Effector CD4-positive, alpha-beta T cell (primary cell): Measurements from ENCODE around the gene WSCD1.

Experiments
- DNase-seq: peaks from one replicate; pipeline ENCODE4 v3.0.0-alpha.2; 2020

WSCD1 gene

DNA sequence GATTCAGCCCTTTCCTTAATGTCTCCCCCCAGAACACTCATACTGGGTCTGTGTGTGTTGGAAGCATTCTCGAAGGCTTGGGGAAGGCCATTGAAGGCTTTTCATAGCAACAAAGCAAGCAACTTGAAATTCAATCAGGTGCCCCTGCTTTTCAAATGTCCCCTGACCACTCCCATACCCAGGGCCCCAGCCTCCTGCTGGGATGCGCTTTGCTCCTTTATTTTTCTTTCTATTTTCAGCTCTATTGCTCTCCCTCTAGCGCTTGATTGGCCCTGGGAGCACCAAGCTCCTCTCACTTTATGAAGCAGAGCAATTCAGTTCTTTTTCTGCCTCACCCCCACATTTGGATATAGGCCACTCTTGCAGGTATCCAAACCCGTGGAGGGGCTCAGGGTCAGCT, 92.0 kb downstream of the WSCD1 start:
- no peak for DNase-seq

- no peak for DNase-seq
Observed at GRCh38 chr17:6162892-6163291, 92.7 kb downstream of the WSCD1 start.

DNA sequence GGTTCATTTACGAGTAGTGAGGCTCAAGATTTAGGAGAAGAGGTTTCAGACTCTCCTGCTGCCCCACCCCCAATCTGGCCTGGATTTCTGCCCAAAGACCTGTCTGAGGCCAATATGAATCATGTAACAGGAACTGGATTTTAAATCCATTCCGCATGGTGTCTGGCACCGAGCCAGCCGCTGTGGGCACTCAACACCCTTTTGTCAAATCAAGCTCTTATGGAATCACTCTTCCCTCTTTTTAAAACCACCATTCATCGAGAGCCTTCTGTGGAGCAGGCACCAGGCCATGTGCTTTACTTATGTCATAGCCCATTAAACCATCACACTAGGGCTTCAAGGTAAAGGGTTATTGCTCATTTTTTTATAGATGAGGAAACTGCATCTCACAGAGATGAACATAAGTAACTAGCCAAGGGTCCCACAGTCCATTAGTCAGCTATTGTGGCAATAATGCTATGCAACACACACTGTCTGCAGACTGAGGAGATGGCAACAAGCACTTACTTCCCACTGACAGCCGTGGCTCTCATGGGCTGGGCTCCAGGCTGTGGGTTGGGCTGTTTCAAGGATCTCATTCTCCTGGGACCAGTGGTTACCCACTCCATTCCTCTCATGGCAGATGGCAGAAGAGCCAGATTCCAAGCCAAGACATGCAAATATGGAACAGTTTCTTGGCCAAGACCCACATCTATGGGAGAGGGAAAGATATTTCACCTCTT, 93.6 kb downstream of the WSCD1 start:
- DNase-seq: no peak

DNA sequence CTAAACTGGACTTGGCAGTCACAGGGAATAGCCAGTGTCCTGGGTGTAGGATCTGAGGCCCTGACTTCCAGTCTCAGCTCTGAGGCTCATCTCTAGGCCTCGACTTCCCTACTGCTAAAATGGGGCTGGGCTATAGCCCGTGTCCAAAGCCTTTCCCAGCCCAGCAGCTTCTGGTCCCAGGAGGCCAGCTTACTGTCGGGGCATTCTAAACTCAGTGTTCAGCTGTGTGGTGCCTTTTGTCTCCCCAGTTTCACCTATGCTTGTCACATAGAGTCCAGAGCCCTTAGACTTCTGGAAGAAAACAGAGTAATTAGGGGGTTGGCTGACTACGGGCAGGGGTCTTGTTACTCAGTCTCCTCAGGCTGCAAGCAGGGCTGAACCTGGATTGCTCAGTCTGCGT, 94.8 kb downstream of the WSCD1 start:
- no peak for DNase-seq

GRCh38 chr17:6165806-6166205, 95.6 kb downstream of the WSCD1 start:
- no peak for DNase-seq

DNA sequence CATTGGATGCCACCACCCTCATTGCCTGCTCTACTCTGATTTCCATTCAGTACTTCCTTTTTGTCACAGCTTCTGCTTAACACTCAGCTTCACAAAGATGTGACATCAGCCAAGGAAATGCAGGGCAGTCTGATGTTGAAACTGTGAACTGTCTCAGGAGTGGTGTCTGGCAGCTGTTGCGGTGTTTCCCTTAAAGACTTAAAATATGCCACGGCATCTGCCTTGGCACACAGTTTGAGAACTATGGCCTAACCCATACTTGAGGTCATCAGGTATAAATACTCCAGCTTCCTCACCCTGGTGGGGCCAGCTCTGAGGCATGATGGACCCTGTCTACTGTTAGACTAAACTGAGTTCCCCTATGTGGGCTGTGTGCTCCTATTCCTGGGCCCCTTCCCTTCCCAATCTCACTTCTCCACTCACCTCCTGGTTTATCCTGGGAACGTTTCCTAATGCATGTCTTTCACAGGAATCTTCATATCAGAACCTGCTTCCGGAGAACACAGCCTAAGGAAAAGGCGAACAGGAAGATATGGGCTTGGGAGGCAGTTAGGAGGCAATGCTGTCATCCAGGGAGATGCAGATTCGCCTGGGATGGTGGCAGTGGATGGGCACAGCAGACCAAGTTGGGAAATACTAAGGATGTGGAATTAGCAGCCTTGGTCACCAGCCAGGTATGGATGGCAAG, 96.5 kb downstream of the WSCD1 start:
- DNase-seq: no peak

DNA sequence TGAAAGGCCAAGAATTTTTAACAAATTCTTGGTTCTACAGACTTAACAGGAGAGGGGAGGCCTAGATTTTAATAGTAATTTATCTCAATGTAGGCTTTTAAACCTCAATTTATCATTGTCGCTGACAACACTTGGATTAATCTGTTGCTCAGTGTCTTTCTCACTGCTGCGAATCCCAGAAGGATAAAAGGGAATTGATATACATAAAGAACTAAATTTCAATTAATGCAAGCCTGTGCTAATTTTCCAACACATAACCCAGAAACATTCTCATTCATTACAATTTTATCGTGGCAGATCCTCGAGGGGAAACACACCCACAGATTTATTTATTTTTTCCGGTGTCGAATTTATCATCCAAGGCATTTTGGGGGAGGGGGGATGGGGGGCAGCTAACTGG, 98.1 kb downstream of the WSCD1 start:
- no peak for DNase-seq

GRCh38 chr17:6170349-6170748, 100.2 kb downstream of the WSCD1 start:
- no peak for DNase-seq

- DNase-seq: no peak
Observed at GRCh38 chr17:6172642-6173330, 102.6 kb downstream of the WSCD1 start.

- DNase-seq: no peak
Observed at GRCh38 chr17:6173653-6174052, 103.5 kb downstream of the WSCD1 start.
